RWPE1 (cell line): ENCODE measurements around the gene XPR1.
A peak's percentile ranks its signal among the peaks of the same experiment; 100 is the strongest.

ENCODE experiments used
- CTCF ChIA-PET: fragments of 350-600 bp; sonication (Branson Sonifier 250); formaldehyde crosslinking; extraction: SDS; loops from one replicate; lab custom pipeline; 2021; lab: Yijun Ruan, JAX
- POLR2A ChIA-PET: fragments of 400-600 bp; formaldehyde crosslinking; extraction: SDS; loops from one replicate; lab custom pipeline; 2020; ENCODE audit warnings: antibody characterized with exemption; ENCODE audit not compliant: low non-redundant PET; lab: Yijun Ruan, JAX
- DNase-seq: peaks from one replicate; pipeline ENCODE4 v3.0.0; 2012; ENCODE audit warnings: low spot score
- H3K27ac ChIP-seq: fragments of 450-650 bp; 2 replicates; pipeline ENCODE4 v1.5.1; 2017
- CTCF ChIP-seq: fragments of 450-650 bp; conservative IDR thresholded peaks from 2 replicates; pipeline ENCODE4 v1.5.1; 2017; ENCODE audit warnings: low read depth, mild to moderate bottlenecking

Gene XPR1

DNA sequence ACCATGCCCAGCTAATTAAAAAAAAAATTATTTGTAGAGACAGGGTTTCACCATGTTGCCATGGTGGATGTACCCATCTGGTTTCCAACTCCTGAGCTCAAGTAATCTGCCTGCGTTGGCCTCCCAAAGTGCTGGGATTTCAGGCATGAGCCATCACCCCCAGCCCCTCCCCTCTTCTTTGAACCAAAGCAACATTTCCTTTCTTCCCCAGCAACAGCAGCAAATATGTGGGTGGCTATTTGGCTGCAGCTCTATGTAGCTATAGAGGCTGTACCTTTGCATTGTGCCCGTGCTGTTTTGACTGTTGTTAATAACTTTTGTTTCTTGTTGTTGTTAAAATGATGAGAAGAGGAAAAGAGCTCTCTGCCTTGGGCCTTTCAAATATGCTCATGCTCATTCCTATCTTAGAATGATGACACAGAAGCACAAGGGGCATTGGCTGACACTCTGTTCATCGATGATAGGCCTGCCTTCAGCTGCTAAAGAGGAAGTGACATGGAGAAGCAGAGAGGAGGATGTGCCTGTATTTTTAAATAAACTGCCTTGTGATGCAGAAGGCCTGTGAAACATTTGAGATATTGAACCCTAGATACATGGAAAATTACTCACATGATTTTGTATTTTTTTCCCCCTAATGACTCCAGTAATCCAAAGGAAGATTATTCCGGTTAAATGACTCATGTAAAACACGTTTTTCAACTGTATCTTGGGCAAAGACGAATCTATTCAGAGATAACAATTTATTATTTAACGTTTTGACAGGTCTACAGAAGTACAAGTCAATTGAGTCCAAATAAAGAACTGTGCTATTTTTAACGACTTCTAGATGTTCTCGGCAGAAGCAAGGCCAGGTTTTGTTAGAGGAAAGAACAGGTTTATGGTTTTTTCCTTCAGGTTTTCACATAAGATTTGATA is 20.5 kb upstream of the XPR1 start:
- CTCF ChIA-PET, result interaction anchor here (1.1 kb wide), 1 partner anchor 11 kb away, joined by 3 read pairs; no protein-coding TSS in a partner anchor
- POLR2A ChIA-PET, result no interaction called here
- peak; percentile 51 for DNase-seq
- TF ChIP-seq CTCF, result no peak
- no peak overlapping the region for H3K27ac ChIP-seq

DNA sequence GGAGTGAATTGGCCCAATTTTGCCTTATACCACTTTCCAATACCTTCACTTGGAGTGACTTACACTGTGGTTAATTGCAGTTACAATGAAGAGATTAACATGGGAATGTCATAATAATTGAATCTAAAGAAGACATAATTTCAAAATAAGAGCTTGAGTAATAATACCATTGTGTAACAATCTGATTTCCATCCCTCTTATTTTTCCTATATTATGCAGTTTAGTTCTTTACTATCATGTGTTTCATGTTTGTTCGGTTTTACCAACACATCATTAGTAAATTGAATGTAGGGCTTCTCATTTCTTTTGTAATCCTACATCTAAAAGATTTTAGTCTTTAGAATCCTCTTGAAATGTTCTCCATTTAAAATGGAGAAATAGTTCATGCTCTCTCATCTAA is 19.2 kb upstream of the XPR1 start:
- no peak for TF ChIP-seq CTCF
- POLR2A ChIA-PET, result no interaction called here
- CTCF ChIA-PET, result no interaction called here

DNA sequence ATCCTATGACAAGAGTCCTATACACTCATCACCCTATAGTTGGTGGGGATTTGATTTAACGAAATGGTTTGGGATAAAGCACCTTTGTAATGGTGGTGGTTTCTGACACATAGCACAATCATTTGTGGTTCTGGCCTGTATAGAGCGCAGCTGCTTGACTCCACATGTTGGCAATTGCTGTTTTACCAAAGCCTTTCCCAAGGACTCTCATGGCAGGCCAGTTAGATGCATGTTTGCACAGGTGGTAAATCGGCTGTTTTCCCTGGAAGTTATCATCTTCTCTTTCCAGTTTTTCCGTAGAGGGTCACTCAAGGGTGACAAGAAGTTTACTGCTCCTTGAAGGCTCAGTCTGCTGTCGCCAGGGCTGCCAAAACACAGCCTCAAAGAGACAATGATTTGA is 17.1 kb upstream of the XPR1 start:
- CTCF ChIA-PET, result no interaction called here
- no peak for DNase-seq

More for the DNA sequence above, 19.2 kb upstream of the XPR1 start:
- no peak overlapping the region for H3K27ac ChIP-seq
- no peak for DNase-seq

GRCh38 chr1:180615493-180616290 is 16.1 kb upstream of the XPR1 start:
- TF ChIP-seq CTCF, result no peak
- ChIA-PET CTCF (no interaction called here), POLR2A (no interaction called here)
- no peak for DNase-seq
- H3K27ac ChIP-seq, result no peak overlapping the region

More for the DNA sequence above, 17.1 kb upstream of the XPR1 start:
- no peak for TF ChIP-seq CTCF
- H3K27ac ChIP-seq, result no peak overlapping the region
- POLR2A ChIA-PET, result no interaction called here

- TF ChIP-seq CTCF, result no peak
- ChIA-PET POLR2A (no interaction called here), CTCF (interaction anchor here (0.5 kb wide), 1 partner anchor 101 kb away, joined by 3 read pairs; no protein-coding TSS in a partner anchor)
- no peak for DNase-seq
- no peak overlapping the region for H3K27ac ChIP-seq
Observed at GRCh38 chr1:180616439-180616838, 15.4 kb upstream of the XPR1 start.

- no peak for DNase-seq
- H3K27ac ChIP-seq, result no peak overlapping the region
- ChIA-PET CTCF (interaction anchor here (0.6 kb wide), 1 partner anchor 84 kb away, joined by 3 read pairs; no protein-coding TSS in a partner anchor), POLR2A (no interaction called here)
- no peak for TF ChIP-seq CTCF
Observed at GRCh38 chr1:180617774-180618395, 13.9 kb upstream of the XPR1 start.
